Activated CD4-positive, alpha-beta T cell treated with anti-CD3 and anti-CD28 coated beads for 24 hours (primary cell): ENCODE results near the gene ZNF282.
"Not testable (repeated sequence)": the region's sequence is repeated elsewhere in the genome, so short reads cannot be mapped to it uniquely, and the experiment has no call there.

ENCODE experiments used
- DNase-seq, 2 donors: peaks; one replicate each; pipeline ENCODE4 v3.0.0-alpha.2; 2020; ENCODE audit warnings: low read depth in 2 of 2

The ZNF282 gene

GRCh38 chr7:149224352-149224751 lies 29.0 kb downstream of the ZNF282 start:
- no peak for DNase-seq

GRCh38 chr7:149225106-149225505 lies 29.8 kb downstream of the ZNF282 start:
- no peak for DNase-seq

GRCh38 chr7:149225656-149226055 lies 30.3 kb downstream of the ZNF282 start:
- DNase-seq = no peak

DNA sequence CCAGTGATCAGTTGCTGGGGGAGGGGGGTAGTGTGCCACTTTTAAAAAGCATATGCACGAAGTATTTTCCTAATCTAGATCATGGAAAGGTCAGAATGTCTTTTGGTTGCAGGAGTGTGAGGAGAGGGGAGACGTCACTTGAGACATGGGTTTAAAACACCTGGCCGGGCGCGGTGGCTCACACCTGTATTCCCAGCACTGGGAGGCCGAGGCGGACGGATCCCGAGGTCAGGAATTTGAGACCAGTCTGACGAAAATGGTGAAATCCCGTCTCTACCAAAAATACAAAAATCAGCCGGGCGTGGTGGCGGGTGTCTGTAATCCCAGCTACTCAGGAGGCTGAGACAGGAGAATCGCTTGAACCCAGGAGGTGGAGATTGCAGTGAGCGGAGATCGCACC lies 31.0 kb downstream of the ZNF282 start:
- not testable (repeated sequence) for DNase-seq

GRCh38 chr7:149226840-149227494 lies 31.6 kb downstream of the ZNF282 start:
- no peak for DNase-seq

GRCh38 chr7:149228831-149229471 lies 33.6 kb downstream of the ZNF282 start:
- DNase-seq = no peak

- DNase-seq = no peak
Measured at GRCh38 chr7:149229526-149229925, 34.2 kb downstream of the ZNF282 start.

- DNase-seq = no peak
Measured at GRCh38 chr7:149232362-149232761, 37.0 kb downstream of the ZNF282 start.

- DNase-seq = not testable (repeated sequence)
Measured at GRCh38 chr7:149233655-149234204, 38.4 kb downstream of the ZNF282 start.

DNA sequence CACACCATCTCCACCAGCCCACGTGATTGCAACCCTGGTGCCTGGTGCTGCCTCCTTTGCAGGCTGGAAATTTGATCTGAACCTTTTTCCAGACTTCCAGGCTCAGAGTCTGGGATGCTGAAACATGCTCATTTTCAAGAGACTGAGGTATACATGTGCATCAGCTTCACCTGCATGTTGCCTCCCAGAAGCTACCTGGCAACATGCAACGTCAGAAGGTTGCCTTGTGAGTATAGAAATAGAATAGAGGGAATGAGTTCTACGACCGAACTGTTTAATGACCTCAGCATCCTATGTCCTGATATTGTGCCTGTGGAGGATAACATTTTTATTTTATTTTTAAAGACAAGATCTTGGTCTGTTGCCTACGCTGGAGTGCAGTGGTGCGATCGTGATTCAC lies 42.2 kb downstream of the ZNF282 start:
- no peak for DNase-seq

DNA sequence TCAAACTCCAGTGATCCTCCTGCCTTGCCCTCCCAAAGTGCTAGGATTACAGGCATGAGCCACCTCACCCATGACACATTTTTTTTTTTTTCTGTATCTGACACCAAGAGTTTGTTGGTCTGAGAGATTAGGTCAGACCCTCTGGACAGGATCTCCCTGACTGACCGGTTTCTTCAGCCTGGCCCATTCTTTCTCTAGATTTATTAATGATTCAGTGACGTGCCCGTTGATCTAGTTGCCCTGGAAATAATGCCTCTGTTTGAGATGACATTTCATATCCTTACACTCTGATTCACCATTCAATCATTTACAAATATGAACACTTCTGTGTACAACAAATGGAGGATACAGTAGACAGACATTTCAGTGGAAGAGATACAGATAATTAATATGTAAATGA lies 42.7 kb downstream of the ZNF282 start:
- no peak for DNase-seq

- peak; percentile 78 to 85 for DNase-seq
Measured at GRCh38 chr7:149239345-149240143, 44.2 kb downstream of the ZNF282 start, which contains the start of gene ZNF212. TSS of gene ZNF212 (plus strand) at chr7:149239651. CDS start at chr7:149239779, 128 bp downstream.

GRCh38 chr7:149240637-149241036 lies 45.3 kb downstream of the ZNF282 start:
- DNase-seq = no peak

DNA sequence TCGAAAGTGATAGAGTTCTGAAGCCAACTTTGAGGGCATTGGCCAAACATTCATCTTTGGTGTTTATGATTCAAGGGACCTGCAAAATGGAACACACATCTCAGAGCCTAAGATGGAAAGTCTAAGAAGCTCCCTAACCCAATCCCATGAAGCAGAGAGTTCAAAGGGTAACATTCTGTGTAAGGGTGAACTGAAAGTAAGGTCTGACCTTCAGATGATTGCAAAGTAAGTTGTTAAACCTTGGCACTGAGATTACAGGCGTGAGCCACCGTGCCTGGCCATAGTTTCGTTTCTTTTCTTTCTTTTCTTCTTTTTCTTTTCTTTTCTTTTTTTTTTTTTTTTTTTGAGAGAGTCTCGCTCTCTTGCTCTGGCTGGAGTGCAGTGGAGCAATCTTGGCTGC lies 46.4 kb downstream of the ZNF282 start:
- DNase-seq = no peak

DNA sequence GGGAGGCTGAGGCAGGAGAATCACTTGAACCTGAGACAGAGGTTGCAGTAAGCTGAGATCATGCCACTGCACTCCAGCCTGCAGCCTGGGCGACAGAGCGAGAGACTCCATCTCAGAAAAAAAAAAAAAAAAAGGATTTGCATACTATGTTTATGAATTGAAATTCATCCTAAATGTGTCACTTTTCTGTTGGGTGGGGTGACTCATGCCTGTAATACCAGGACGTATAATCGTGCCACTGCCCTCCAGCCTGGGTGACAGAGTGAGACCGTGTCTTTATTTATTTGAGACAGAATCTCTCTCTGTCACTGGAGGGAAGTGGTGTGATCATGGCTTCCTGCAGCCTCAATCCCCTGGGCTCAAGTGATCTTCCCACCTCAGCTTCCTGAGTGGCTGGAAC lies 49.9 kb downstream of the ZNF282 start:
- DNase-seq = peak in 1 of 2 donors; percentile 38

DNA sequence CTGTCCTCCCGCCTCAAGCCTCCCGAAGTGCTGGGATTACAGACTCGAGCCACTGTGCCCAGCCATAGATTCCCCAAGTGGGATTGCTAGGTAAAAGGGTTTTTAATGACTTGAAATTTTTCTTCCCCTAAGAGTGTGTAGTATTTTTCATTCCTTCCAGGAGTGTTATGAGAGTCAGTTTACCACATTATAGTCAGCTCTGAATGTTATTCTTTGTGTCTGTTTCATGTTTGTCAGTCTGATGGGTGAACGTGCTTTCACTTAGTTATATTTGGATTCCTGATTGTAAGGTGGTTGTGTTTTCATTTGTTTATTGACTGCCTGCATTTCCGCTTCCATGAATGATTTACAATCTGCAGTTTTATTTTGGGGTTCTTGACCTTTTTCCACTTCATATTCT lies 50.4 kb downstream of the ZNF282 start:
- no peak for DNase-seq

DNA sequence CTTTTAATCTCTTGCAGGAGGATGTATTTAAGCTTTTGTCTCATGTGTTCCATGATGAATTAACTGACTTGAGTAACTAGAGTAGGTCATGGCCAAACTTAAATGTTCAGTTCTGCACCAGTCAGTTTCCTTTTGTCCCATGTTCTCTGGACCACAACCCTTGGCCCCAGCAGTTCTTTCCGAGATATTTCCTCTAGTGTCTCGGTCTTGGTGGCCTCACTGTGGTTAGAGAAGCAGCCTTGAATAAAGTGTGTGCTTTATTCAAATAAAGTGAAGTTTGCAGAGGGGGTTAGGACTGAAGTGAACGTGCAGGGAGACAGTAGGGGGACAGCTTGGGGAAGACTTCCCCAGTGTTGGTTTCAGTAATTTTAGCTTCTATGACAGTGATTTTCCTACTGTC lies 53.4 kb downstream of the ZNF282 start:
- DNase-seq = peak in 1 of 2 donors; percentile 31

GRCh38 chr7:149250151-149250550 lies 54.8 kb downstream of the ZNF282 start:
- not testable (repeated sequence) for DNase-seq

GRCh38 chr7:149251518-149251917 lies 56.2 kb downstream of the ZNF282 start:
- DNase-seq = not testable (repeated sequence)

- DNase-seq = no peak
Measured at GRCh38 chr7:149252378-149252777, 57.0 kb downstream of the ZNF282 start.

DNA sequence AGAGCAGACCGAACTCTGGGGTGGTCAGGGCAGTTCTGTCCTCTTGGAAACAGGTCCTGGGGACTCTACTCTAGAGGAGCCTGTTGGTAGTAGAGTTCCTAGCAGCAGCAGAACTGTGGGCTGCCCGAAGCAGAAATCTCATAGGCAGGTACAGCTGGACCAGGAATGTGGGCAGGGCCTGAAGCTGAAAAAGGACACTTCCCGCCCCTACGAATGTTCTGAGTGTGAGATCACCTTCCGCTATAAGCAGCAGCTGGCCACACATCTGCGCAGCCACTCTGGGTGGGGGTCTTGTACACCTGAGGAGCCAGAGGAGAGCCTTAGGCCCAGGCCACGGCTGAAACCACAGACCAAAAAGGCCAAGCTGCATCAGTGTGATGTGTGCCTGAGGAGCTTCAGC lies 58.3 kb downstream of the ZNF282 start:
- no peak for DNase-seq

DNA sequence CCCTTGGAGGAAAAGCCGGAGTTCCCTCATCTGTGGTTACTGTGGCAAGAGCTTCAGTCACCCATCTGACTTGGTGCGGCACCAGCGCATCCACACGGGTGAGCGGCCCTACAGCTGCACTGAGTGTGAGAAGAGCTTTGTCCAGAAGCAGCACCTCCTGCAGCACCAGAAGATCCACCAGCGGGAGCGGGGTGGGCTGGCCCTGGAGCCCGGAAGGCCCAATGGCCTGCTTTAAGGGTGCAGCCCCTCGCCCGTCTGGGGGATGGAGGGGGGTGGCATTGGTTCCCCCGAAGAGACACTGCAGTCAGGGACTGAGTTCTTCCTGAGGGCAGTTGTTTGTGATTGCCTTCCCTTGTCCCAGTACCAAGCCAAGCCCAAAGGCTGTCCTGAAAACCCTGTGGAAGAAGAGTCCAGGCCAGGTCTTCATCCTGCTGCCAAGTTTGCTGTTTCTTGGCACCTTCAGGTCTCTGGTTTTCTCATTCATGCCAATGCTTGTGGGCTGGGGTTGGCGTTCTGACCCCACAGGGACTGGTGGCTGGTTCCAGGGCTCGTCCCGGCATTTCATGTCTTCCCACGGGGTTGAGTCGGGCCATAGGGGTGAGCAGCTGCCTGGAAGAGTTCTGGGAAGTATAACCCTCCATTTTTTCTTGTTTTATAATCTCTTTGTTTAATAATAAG lies 59.0 kb downstream of the ZNF282 start:
- DNase-seq = no peak
